Renal cortex interstitium (tissue), 11 donors: Measurements from ENCODE around the gene CCDC57. TPM values are rescaled to one million over a fixed set of nuclear protein-coding genes. Genes with fewer than 3 reads are reported as not detected.

ENCODE experiments used
- DNase-seq, 11 donors: peaks; one replicate each; pipeline ENCODE4 v3.0.0-alpha.2; 2013; ENCODE audit warnings: low read depth in 9 of 11, low spot score in 4 of 11; ENCODE audit errors: extremely low read depth in 1 of 11
- polyA plus RNA-seq, 3 donors: library from polyadenylated mRNA; unstranded; fragments of 120-200 nt; gene quantifications; one replicate each; pipeline ENCODE4 v1.2.1, GENCODE V29; 2013; ENCODE audit not compliant: insufficient read length in 3 of 3

CCDC57 gene
- polyA plus RNA-seq, 3 donors, result 47.3 to 90.6 (median 57.0) TPM

GRCh38 chr17:82063424-82064415 lies 148.9 kb downstream of the CCDC57 start:
- no peak for DNase-seq

- DNase-seq, result no peak
These were observed 149.7 kb downstream of the CCDC57 start for GRCh38 chr17:82062984-82063368.

GRCh38 chr17:82062076-82062983 lies 150.3 kb downstream of the CCDC57 start:
- DNase-seq, result no peak

- no peak for DNase-seq
These were observed 151.4 kb downstream of the CCDC57 start for GRCh38 chr17:82061047-82061925.

GRCh38 chr17:82060614-82061013 lies 152.0 kb downstream of the CCDC57 start:
- no peak for DNase-seq

GRCh38 chr17:82060001-82060380 lies 152.7 kb downstream of the CCDC57 start:
- DNase-seq, result no peak

- DNase-seq, result no peak
These were observed 153.2 kb downstream of the CCDC57 start for GRCh38 chr17:82059272-82060000.

GRCh38 chr17:82058855-82059249 lies 153.8 kb downstream of the CCDC57 start:
- DNase-seq, result no peak

- DNase-seq, result no peak
These were observed 154.3 kb downstream of the CCDC57 start for GRCh38 chr17:82058230-82058854.

- no peak for DNase-seq
These were observed 155.7 kb downstream of the CCDC57 start for GRCh38 chr17:82056729-82057621.

- no peak for DNase-seq
These were observed 156.5 kb downstream of the CCDC57 start for GRCh38 chr17:82055965-82056728.

- no peak for DNase-seq
These were observed 157.3 kb downstream of the CCDC57 start for GRCh38 chr17:82055023-82055964.

- no peak for DNase-seq
These were observed 158.2 kb downstream of the CCDC57 start for GRCh38 chr17:82054351-82055022.

- no peak for DNase-seq
These were observed 158.9 kb downstream of the CCDC57 start for GRCh38 chr17:82053556-82054263.
